Uterus (tissue), 2 donors: ENCODE data around the gene CD22.

Experiments
- CTCF ChIP-seq, 4 experiments: fragments of 200-600 bp in 2 of 4; fragments of 450-650 bp in 2 of 4; sonication (generic) in 2 of 4; IDR thresholded peaks; one replicate each; pipeline ENCODE4 v1.5.1; 2016 to 2019; ENCODE audit warnings: antibody characterized with exemption in 4 of 4, mild to moderate bottlenecking in 2 of 4, moderate library complexity in 1 of 4
- POLR2A ChIP-seq, 2 donors: fragments of 450-650 bp; IDR thresholded peaks; one replicate each; pipeline ENCODE4 v1.6.1; 2016; ENCODE audit warnings: antibody characterized with exemption in 2 of 2, mild to moderate bottlenecking in 1 of 2, moderate library complexity in 1 of 2

- no peak for TF ChIP-seq CTCF (IDR thresholded peaks at IDR 0.05)
- no peak for TF ChIP-seq POLR2A (IDR thresholded peaks at IDR 0.05)
These were observed 30.4 kb upstream of the CD22 start for GRCh38 chr19:35298561-35298972.
